8988T (cell line): Measurements from ENCODE around the gene CLEC3A.
A peak's percentile ranks its signal among the peaks of the same experiment; 100 is the strongest.
"Not testable (repeated sequence)": the region's sequence is repeated elsewhere in the genome, so short reads cannot be mapped to it uniquely, and the experiment has no call there.

Experiments
- DNase-seq: peaks from one replicate; pipeline ENCODE4 v3.0.0; 2011

The CLEC3A gene

GRCh38 chr16:78022347-78023060, at the start of gene CLEC3A:
TSS of gene CLEC3A (plus strand) at chr16:78022548. CDS start at chr16:78022627, 79 bp downstream.
- no peak for DNase-seq

- no peak for DNase-seq
Measured at GRCh38 chr16:77974883-77975282, 47.5 kb upstream of the CLEC3A start.

- no peak for DNase-seq
Measured at GRCh38 chr16:77975942-77976341, 46.4 kb upstream of the CLEC3A start.

- DNase-seq: no peak
Measured at GRCh38 chr16:77977339-77977738, 45.0 kb upstream of the CLEC3A start.

GRCh38 chr16:77985111-77985510, 37.2 kb upstream of the CLEC3A start:
- DNase-seq: no peak

GRCh38 chr16:77986011-77986740, 36.2 kb upstream of the CLEC3A start:
- DNase-seq: no peak

- DNase-seq: no peak
Measured at GRCh38 chr16:77987810-77988209, 34.5 kb upstream of the CLEC3A start.

GRCh38 chr16:77989846-77990245, 32.5 kb upstream of the CLEC3A start:
- DNase-seq: no peak

- DNase-seq: no peak
Measured at GRCh38 chr16:77991701-77992100, 30.6 kb upstream of the CLEC3A start.

GRCh38 chr16:77992381-77992780, 30.0 kb upstream of the CLEC3A start:
- not testable (repeated sequence) for DNase-seq

GRCh38 chr16:77993111-77993985, 29.0 kb upstream of the CLEC3A start:
- DNase-seq: no peak

- no peak for DNase-seq
Measured at GRCh38 chr16:77995843-77996455, 26.4 kb upstream of the CLEC3A start.

- DNase-seq: no peak
Measured at GRCh38 chr16:77998350-77999023, 23.9 kb upstream of the CLEC3A start.

GRCh38 chr16:78001451-78002025, 20.8 kb upstream of the CLEC3A start:
- DNase-seq: no peak

GRCh38 chr16:78002915-78003538, 19.3 kb upstream of the CLEC3A start:
- peak; percentile 61 for DNase-seq

GRCh38 chr16:78004517-78004916, 17.8 kb upstream of the CLEC3A start:
- no peak for DNase-seq

GRCh38 chr16:78005881-78006280, 16.5 kb upstream of the CLEC3A start:
- peak; percentile 24 for DNase-seq

GRCh38 chr16:78007121-78007520, 15.2 kb upstream of the CLEC3A start:
- DNase-seq: no peak

GRCh38 chr16:78024159-78024558, 1.8 kb downstream of the CLEC3A start:
- DNase-seq: no peak

- no peak for DNase-seq
Measured at GRCh38 chr16:78025631-78026030, 3.3 kb downstream of the CLEC3A start.

GRCh38 chr16:78028018-78028417, 5.7 kb downstream of the CLEC3A start:
- no peak for DNase-seq

GRCh38 chr16:78034530-78034929, 12.2 kb downstream of the CLEC3A start:
- DNase-seq: no peak
